ENCODE measurements around the gene GNAQ.

GRCh38 chr9:77710965-77711648 is 320.5 kb downstream of the GNAQ start:
- TF ChIP-seq CTCF (IDR thresholded peaks at IDR 0.05; ENCODE audit: low read depth, low read length) (no peak), POLR2A (IDR thresholded peaks at IDR 0.05; ENCODE audit: extremely low read depth, insufficient read length) (no peak), MAX (IDR thresholded peaks at IDR 0.05; ENCODE audit: low read depth, low read length) (no peak), MYC (IDR thresholded peaks at IDR 0.05; ENCODE audit: low read depth, low read length) (no peak)
